ENCODE results near the gene TMA7B. TPM values are rescaled to one million over a fixed set of nuclear protein-coding genes. Genes with fewer than 3 reads are reported as not detected.

TMA7B gene
- total and polyA plus RNA-seq, 10 of the 15 experiments (the other 5 are each of a cell fraction or from before 2014, with no cell fraction given) = 0.33 to 2.9 (median 1.8) TPM

DNA sequence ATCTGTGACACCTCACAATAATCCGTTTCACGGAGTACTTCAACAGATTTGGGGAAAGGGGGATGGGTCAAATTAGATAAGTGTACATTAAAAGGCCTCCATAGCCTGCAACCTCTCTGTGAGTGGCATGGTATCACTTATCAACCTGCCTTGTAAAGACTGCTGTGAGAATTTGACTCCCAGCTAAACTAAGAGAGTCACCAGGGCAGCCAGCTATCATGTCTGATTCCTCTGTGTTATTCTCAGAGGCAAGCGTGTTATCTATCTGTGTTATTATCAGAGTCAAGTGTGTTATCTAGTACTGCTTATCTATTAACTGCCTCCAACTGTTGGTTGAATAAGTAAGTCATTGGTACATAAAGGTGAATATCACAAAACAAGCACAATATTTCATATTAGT, 30.5 kb downstream of the TMA7B start:
- no TSS peak for BruUV-seq (replicated peaks)
- Histone ChIP-seq H3K4me1 (ENCODE audit: control insufficient read depth, insufficient read depth, low read length) (peaks cover 4% of the 10 kb centered on the region), H3K9ac (ENCODE audit: control insufficient read depth, insufficient read depth, low read length) (no peak overlapping the region), H3K36me3 (ENCODE audit: control insufficient read depth in 2 of 2, insufficient read depth in 2 of 2, low read length in 1 of 2) (no peaks in the 10 kb centered on the region), H4K20me1 (ENCODE audit: control insufficient read depth, insufficient read depth) (no peaks in the 10 kb centered on the region), H2AFZ (ENCODE audit: control insufficient read depth, low read depth, low read length) (no peak overlapping the region), H3K4me3 (no peak overlapping the region), H3K79me2 (ENCODE audit: control insufficient read depth, insufficient read depth, low read length) (no peaks in the 10 kb centered on the region), H3K27ac (ENCODE audit: control insufficient read depth, insufficient read depth) (no peak overlapping the region), H3K4me2 (ENCODE audit: control insufficient read depth, insufficient read depth) (no peak overlapping the region), H3K27me3 (replicated peaks in 1 of 2; ENCODE audit: control insufficient read depth in 2 of 2, insufficient read depth in 2 of 2, low read length in 1 of 2) (peaks cover 2 to 6% of the 10 kb centered on the region in 2 experiments), H3K9me3 (replicated peaks; ENCODE audit: control insufficient read depth, insufficient read depth, low read length) (no peaks in the 10 kb centered on the region)
- in situ Hi-C loops (cut with MboI) = no loop called here
- SMC1A ChIA-PET (ENCODE audit: uncharacterized antibody, unreplicated experiment) = interaction anchor here (0.9 to 1.5 kb wide), 2 partner anchors 25 to 48 kb away, joined by 3 read pairs; no protein-coding TSS in a partner anchor
- POLR2A ChIA-PET = interaction anchor here (0.5 kb wide), 1 partner anchor 610 kb away, joined by 3 read pairs; no protein-coding TSS in a partner anchor
- WGBS (ENCODE audit: insufficient coverage, insufficient replicate concordance, low lambda C conversion rate, missing lambda C conversion rate) = 66% methylated on average over 3 of the region's 3 CpGs
- RAD21 ChIA-PET (ENCODE audit: unreplicated experiment) = no interaction called here
- no peak for FAIRE-seq
- no peak for ATAC-seq
- CTCF ChIA-PET = interaction anchor here (1.4 kb wide), 1 partner anchor 58 kb away, joined by 5 read pairs; no protein-coding TSS in a partner anchor
- intact Hi-C loops (cut with micrococcal nuclease; ENCODE audit: unreplicated experiment) = no loop called here
- no peak for DNase-seq (ENCODE audit: low read depth, low spot score)
- TF ChIP-seq, protein P1, sequence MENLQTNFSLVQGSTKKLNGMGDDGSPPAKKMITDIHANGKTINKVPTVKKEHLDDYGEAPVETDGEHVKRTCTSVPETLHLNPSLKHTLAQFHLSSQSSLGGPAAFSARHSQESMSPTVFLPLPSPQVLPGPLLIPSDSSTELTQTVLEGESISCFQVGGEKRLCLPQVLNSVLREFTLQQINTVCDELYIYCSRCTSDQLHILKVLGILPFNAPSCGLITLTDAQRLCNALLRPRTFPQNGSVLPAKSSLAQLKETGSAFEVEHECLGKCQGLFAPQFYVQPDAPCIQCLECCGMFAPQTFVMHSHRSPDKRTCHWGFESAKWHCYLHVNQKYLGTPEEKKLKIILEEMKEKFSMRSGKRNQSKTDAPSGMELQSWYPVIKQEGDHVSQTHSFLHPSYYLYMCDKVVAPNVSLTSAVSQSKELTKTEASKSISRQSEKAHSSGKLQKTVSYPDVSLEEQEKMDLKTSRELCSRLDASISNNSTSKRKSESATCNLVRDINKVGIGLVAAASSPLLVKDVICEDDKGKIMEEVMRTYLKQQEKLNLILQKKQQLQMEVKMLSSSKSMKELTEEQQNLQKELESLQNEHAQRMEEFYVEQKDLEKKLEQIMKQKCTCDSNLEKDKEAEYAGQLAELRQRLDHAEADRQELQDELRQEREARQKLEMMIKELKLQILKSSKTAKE (IDR thresholded peaks at IDR 0.05; ENCODE audit: low read depth, poor library complexity, severe bottlenecking) = no peak
- TF ChIP-seq GATAD2B (conservative IDR thresholded peaks at IDR 0.05; ENCODE audit: low read depth) = no peak
- TF ChIP-seq HDAC6 (IDR thresholded peaks at IDR 0.05; ENCODE audit: unreplicated experiment) = no peak
- TF ChIP-seq, protein P2, sequence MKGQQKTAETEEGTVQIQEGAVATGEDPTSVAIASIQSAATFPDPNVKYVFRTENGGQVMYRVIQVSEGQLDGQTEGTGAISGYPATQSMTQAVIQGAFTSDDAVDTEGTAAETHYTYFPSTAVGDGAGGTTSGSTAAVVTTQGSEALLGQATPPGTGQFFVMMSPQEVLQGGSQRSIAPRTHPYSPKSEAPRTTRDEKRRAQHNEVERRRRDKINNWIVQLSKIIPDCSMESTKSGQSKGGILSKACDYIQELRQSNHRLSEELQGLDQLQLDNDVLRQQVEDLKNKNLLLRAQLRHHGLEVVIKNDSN (IDR thresholded peaks at IDR 0.05; ENCODE audit: borderline replicate concordance, extremely low read length, insufficient read depth, low read depth, low read length) = no peak
- TF ChIP-seq, protein P3, sequence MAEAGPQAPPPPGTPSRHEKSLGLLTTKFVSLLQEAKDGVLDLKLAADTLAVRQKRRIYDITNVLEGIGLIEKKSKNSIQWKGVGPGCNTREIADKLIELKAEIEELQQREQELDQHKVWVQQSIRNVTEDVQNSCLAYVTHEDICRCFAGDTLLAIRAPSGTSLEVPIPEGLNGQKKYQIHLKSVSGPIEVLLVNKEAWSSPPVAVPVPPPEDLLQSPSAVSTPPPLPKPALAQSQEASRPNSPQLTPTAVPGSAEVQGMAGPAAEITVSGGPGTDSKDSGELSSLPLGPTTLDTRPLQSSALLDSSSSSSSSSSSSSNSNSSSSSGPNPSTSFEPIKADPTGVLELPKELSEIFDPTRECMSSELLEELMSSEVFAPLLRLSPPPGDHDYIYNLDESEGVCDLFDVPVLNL (IDR thresholded peaks at IDR 0.05; ENCODE audit: low read depth, low read length) = no peak
- TF ChIP-seq, protein P4, sequence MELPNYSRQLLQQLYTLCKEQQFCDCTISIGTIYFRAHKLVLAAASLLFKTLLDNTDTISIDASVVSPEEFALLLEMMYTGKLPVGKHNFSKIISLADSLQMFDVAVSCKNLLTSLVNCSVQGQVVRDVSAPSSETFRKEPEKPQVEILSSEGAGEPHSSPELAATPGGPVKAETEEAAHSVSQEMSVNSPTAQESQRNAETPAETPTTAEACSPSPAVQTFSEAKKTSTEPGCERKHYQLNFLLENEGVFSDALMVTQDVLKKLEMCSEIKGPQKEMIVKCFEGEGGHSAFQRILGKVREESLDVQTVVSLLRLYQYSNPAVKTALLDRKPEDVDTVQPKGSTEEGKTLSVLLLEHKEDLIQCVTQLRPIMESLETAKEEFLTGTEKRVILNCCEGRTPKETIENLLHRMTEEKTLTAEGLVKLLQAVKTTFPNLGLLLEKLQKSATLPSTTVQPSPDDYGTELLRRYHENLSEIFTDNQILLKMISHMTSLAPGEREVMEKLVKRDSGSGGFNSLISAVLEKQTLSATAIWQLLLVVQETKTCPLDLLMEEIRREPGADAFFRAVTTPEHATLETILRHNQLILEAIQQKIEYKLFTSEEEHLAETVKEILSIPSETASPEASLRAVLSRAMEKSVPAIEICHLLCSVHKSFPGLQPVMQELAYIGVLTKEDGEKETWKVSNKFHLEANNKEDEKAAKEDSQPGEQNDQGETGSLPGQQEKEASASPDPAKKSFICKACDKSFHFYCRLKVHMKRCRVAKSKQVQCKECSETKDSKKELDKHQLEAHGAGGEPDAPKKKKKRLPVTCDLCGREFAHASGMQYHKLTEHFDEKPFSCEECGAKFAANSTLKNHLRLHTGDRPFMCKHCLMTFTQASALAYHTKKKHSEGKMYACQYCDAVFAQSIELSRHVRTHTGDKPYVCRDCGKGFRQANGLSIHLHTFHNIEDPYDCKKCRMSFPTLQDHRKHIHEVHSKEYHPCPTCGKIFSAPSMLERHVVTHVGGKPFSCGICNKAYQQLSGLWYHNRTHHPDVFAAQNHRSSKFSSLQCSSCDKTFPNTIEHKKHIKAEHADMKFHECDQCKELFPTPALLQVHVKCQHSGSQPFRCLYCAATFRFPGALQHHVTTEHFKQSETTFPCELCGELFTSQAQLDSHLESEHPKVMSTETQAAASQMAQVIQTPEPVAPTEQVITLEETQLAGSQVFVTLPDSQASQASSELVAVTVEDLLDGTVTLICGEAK (IDR thresholded peaks at IDR 0.05; ENCODE audit: borderline replicate concordance) = no peak
- no peak for TF ChIP-seq NBN (IDR thresholded peaks at IDR 0.05)
- TF ChIP-seq SRF (IDR thresholded peaks at IDR 0.05; ENCODE audit: low read depth in 2 of 2, low read length in 2 of 2) = no peak
- TF ChIP-seq ESRRA (IDR thresholded peaks at IDR 0.05; ENCODE audit: low read length) = no peak
- TF ChIP-seq, protein P5, sequence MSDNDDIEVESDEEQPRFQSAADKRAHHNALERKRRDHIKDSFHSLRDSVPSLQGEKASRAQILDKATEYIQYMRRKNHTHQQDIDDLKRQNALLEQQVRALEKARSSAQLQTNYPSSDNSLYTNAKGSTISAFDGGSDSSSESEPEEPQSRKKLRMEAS (IDR thresholded peaks at IDR 0.05; ENCODE audit: low read depth, low read length) = no peak
- no peak for TF ChIP-seq CBX3 (IDR thresholded peaks at IDR 0.05; ENCODE audit: borderline replicate concordance, low read depth)
- no peak for TF ChIP-seq RAD21 (IDR thresholded peaks at IDR 0.05; ENCODE audit: insufficient read depth, low read depth, low read length)

Measured in GM12878 (cell line).